GM18951 (cell line): ENCODE measurements around the gene PARL.
A peak's percentile ranks its signal among the peaks of the same experiment; 100 is the strongest.

Experiments
- POLR2A ChIP-seq: IDR thresholded peaks from 4 replicates; pipeline ENCODE4 v1.6.1; 2011; ENCODE audit warnings: mild to moderate bottlenecking; ENCODE audit not compliant: insufficient read length, insufficient read depth; ENCODE audit errors: extremely low read depth
- in situ Hi-C: fragments of 300-500 bp; cut with MboI; formaldehyde crosslinking; loops from one replicate; pipeline ENCODE4 v1.12.0; 2022; ENCODE audit warnings: low sequenced_read_pairs, mixed read lengths, inconsistent platforms; ENCODE audit not compliant: unreplicated experiment

PARL gene, protein sequence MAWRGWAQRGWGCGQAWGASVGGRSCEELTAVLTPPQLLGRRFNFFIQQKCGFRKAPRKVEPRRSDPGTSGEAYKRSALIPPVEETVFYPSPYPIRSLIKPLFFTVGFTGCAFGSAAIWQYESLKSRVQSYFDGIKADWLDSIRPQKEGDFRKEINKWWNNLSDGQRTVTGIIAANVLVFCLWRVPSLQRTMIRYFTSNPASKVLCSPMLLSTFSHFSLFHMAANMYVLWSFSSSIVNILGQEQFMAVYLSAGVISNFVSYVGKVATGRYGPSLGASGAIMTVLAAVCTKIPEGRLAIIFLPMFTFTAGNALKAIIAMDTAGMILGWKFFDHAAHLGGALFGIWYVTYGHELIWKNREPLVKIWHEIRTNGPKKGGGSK

DNA sequence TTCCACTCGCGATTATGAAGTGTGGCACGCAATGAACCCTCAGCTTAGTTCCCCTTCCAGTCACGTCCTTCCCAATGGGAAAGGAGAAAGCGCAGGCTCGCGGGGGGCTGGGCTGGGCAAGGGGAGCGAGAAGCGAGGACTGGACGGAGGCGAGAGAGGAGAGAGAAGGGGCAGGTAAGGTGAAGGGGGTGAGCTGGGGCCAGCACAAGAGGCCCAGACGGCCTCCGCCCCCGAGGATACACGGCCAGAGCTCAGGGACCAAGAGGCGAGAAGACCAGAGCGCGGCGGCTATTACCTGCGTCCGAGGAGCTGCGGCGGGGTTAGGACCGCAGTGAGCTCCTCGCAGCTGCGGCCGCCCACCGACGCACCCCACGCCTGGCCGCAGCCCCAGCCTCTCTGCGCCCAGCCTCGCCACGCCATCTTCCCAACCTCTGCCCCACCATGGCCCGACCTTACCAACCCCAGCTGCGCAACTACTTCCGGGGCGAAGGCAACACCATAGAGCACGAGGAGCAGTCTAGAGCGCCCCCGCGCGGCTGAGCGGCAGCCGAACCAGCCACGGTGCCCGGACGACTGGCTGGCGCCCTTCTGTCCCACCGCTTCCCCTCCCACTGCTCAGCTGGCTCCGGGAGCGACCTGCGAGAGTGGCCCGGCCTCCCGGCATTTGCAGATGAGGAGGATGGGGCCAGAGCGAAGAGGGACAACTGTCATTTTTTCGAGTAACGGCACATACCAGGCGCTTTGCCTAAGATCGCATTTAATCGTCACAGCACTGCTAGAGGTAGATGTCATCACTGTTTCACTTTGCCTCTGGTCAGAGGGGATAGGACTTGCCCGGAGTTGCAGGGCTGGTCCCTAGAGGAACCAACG is at the start of gene PARL:
TSS of gene PARL (minus strand) at position 454 of the 870 bp plus-strand sequence. CDS start at position 420, 34 bp downstream.
- in situ Hi-C loops, result no loop called here
- TF ChIP-seq POLR2A, result peak; percentile 88

DNA sequence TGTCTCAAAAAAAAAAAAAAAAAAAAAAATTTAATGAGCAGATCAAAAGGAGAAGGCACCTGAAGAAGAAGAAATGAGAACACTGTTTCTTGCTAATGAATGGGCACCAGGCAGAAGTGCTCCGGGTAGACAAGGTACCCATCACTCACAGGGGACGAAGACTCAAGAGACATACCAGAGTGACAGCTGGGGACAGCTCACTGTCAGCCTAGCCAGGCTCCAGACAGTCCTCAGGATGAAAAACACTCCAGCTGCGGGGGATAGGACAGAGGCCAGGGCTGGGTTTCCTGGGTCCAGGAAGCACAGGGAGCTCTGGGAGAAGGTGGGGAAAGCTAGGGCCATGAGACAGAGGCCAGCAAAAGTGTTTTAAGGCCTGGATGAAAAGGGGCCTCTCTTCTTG is 48.5 kb upstream of the PARL start:
- no peak for TF ChIP-seq POLR2A
- in situ Hi-C loops, result no loop called here

DNA sequence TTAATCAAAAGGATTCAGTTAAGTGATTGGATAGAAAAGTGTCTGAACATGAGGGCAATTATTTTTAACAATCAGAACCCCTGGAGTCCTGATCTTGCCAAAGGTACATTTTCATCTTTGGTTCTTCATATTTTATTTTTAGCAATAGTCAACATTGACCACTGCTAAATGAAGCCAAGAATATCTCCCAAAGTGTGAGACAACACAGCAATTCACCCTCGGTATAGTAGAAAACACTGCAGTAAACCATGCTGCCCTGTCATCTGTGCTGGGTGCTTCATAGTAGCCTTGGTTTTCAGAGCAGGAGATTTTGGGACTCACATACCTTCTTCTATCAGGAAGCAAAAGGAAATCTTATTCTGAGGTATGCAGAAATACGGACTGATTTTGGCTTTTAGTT is 47.2 kb upstream of the PARL start:
- in situ Hi-C loops, result no loop called here
- TF ChIP-seq POLR2A, result no peak

DNA sequence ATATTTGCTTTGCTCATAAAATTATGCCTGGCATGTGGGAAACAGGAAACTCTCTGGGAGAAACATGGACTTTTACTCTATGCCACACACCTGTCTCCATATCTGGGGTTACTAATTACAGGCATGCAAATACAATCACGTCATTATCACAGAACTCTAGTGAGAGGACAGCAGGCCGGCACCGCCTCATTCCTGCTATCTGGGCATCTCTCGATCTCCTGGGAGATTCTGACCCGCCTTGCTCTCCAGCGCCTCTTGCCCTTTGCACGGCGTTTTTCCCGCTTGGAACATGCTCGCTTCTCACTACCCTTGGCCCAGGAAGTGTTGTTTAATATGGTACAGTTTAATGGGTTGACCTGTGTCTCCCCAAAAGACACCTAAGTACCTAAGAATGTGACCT is 45.4 kb upstream of the PARL start:
- TF ChIP-seq POLR2A, result no peak
- in situ Hi-C loops, result no loop called here

DNA sequence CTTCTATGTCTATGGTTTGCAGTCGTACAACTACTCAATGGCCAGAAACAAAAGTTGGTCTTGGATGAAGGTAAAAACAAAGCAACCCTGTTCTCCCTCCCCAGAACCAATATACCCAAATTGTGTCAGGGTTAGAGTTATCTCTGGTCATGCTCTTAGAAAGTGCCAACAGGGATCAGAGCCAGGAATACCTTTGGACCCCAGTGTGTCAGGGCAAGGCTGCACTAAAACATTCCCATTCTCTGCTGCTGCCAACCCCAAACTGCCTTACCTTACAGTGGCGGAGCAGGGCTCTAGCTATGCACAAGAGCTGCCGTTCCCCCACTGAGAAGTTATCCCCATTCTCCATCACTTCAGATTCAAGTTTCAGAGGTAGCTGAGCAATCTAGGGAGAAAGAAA is 42.4 kb upstream of the PARL start:
- TF ChIP-seq POLR2A, result no peak
- in situ Hi-C loops, result no loop called here

DNA sequence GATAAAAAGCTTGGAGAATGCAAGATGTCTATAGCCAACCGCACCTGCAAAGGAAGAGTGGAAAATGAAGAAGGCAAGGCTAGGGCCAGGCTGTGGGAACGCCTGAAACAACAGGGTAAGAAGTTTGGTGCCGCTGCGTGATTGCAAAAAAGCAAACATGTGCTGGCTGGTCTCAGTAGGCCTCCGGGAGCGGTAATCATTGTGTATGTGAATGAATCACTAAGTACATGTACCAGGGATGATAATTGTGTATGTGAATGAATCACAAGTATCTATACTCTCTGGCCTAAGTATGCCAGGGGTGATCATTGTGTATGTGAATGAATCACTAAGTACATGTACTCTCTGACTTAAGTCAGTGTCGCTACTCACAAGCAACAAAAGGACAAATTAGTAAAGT is 40.3 kb upstream of the PARL start:
- TF ChIP-seq POLR2A, result no peak
- in situ Hi-C loops, result loop anchor here (25.0 kb wide), 1 partner anchor 612 kb away; no protein-coding TSS in a partner anchor

DNA sequence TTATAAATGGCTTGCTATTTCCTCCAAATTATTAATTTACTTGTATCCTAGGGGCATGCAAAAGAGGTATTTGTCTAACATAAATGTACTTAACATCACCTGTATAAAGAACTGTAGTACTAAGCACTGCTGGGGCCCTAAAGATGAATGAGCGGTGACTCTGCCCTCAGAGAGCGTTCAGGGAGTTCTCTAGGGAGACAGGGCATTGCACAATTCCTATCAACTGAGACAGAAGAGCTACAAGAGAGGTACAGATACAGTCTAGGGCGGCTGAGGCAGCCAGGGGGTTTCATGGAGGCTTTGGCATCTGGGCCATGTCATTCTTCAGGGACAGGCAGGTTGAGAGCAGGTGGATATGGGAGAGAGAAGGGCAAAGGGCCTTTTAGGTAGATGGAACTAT is 39.9 kb upstream of the PARL start:
- no peak for TF ChIP-seq POLR2A
- in situ Hi-C loops, result loop anchor here (25.0 kb wide), 1 partner anchor 613 kb away; no protein-coding TSS in a partner anchor

DNA sequence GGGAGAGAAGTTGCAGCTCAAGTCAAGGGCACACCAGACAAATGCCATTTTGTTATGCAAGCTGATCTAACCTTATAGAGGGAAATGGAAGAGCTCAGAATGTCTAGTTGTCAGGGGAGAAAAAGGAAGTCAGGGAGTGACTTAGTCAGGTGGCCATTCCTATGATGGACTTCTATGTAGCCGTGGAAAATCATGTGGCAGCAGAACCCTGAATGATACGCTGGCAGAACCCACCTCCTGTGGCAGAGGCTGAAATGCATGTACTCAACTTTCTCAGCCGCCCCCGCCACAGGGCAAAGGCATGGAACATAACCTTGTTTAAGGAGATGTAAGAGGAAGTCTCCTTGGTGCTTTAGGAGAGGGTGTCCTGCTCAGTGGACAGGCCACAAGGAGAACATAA is 37.7 kb upstream of the PARL start:
- TF ChIP-seq POLR2A, result no peak
- in situ Hi-C loops, result loop anchor here (25.0 kb wide), 1 partner anchor 615 kb away; no protein-coding TSS in a partner anchor

DNA sequence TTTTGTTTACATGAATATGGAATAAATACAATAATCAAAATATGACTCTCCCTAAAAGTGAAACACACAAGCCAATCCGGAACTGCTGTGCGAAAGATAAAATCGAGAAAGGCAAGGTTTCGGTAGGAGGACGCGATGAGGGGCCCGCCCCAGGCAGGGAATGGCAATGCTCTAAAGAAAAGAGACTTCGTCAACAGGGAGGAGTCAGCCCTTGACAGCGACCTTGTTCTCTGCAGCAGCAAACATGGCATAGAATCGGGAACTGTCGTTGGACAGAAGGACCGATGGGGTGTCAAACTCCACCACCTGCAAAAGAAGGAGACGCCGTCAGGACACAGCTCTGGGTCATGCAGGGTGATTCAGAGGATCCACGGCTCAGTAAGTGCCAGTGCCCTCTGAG is 36.4 kb upstream of the PARL start:
- in situ Hi-C loops, result loop anchor here (25.0 kb wide), 1 partner anchor 616 kb away; no protein-coding TSS in a partner anchor
- TF ChIP-seq POLR2A, result no peak

DNA sequence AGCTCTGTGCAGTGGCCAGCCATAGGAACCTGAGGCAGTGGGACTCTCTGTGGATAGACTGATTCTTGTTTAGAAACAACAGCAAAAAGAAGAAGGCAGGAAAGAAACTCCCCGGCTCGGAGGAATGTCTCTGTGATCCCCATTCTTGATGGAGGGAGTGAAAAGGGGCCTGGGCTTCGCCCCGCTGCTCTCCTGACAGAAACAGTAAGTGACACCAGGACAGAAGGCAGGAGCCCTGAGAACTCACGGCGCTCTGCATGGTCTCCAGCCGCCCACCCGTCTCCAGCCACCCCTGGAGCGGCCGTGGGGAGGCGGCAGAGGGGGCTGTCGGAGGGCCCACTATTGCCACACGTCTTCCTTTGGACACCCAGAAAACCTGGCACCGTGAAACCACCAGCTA is 35.7 kb upstream of the PARL start:
- no peak for TF ChIP-seq POLR2A
- in situ Hi-C loops, result loop anchor here (25.0 kb wide), 1 partner anchor 617 kb away; no protein-coding TSS in a partner anchor

DNA sequence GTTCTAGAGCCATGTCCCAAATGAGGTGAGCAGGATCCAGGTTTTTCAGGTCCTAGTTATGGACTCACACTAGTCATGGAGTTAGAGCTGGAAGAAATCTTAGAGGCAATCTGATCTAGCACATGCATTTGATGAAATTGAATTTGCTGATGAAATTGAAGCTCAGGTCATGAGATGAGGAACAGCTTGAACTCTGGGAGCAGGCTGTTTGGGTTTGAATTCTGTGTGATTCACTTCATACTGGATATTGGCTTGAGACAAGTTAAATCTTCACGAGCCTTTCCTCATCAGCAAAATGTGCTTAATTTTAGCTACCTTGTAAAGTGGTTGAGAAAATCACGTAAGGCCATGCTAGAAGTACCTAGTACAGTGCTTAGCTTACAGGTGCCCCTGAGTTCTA is 33.5 kb upstream of the PARL start:
- TF ChIP-seq POLR2A, result no peak

DNA sequence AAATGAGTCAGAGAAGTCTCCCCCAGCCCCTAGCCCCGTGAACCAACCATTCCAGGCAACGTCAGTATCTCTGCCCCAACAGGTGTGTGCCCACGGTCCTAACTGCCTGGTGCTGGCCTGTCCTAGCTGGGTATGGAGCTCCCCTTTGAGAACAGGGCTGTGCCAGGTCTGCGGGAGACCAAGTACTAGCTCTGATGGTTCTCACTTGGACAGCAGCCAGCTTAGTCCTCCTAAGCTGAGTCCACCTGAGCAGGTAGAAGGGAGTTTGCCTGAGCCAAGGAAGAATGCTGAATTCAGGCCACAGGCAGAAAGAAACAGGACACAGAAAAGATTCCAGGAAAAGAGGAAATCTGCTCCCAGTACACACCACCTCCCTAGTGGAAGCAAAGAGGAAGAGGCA is 33.1 kb upstream of the PARL start:
- no peak for TF ChIP-seq POLR2A
- in situ Hi-C loops, result loop anchor here (25.0 kb wide), 1 partner anchor 620 kb away; no protein-coding TSS in a partner anchor

More for the DNA sequence above, 33.5 kb upstream of the PARL start:
- in situ Hi-C loops, result loop anchor here (25.0 kb wide), 1 partner anchor 619 kb away; no protein-coding TSS in a partner anchor

DNA sequence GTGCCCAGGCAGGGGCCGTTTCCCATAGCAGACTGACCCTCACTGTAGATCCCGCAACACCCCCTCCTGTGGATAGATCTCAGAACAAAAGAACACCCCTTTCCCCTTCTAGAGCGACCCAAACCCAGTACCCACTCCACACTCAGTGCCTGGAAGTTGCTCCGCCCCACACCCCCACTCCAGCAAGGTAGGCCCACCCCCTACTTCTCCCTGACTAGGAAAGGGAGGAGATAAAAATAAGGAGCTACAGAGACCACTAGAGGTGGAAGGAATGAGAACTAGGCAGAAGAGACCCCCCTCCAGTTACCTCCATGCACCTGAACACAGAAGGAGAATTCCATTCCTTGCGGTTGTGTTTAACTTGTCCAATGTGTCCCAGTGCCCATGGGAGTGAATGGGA is 30.2 kb upstream of the PARL start:
- in situ Hi-C loops, result loop anchor here (25.0 kb wide), 1 partner anchor 622 kb away; no protein-coding TSS in a partner anchor
- no peak for TF ChIP-seq POLR2A

DNA sequence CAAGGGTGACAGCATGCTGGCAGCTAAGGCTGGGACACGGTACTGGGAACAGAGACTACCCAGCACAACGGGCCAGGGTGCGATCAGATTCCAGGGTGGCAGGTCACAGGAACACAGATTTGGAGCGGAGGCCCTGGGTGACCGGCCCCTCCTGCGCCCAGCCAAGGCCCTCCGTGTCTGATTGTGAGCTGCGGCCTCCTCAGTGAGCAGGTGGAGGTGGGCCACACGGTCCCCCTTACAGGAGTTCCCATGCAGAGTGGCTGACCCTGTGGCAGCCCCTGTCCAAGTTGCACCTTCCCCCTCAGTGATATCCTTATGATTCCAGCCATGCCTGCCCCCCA is 28.9 kb upstream of the PARL start:
- TF ChIP-seq POLR2A, result no peak
- in situ Hi-C loops, result loop anchor here (25.0 kb wide), 1 partner anchor 624 kb away; no protein-coding TSS in a partner anchor
